IPS-NIHi7 (cell line): ENCODE data around the gene PRSS8.
"Not testable (repeated sequence)": the region's sequence is repeated elsewhere in the genome, so short reads cannot be mapped to it uniquely, and the experiment has no call there.

Experiments
- DNase-seq: peaks from one replicate; pipeline ENCODE4 v3.0.0; 2012; ENCODE audit warnings: mixed read lengths; ENCODE audit errors: extremely low spot score

The PRSS8 gene

GRCh38 chr16:31105677-31106213 lies 29.8 kb downstream of the PRSS8 start:
- DNase-seq, result peak; percentile 84

- not testable (repeated sequence) for DNase-seq
These were observed 34.5 kb downstream of the PRSS8 start for GRCh38 chr16:31100876-31101641.

GRCh38 chr16:31099860-31100638 lies 35.5 kb downstream of the PRSS8 start:
- no peak for DNase-seq

GRCh38 chr16:31094424-31095120 lies 41.0 kb downstream of the PRSS8 start, which contains the start of gene VKORC1:
Gene VKORC1 (minus strand): TSS chr16:31094797. CDS start chr16:31094729, 68 bp downstream.
- peak; percentile 95 for DNase-seq

- no peak for DNase-seq
These were observed 41.5 kb downstream of the PRSS8 start for GRCh38 chr16:31094088-31094423.

GRCh38 chr16:31093132-31093703 lies 42.3 kb downstream of the PRSS8 start:
- DNase-seq, result peak; percentile 65

GRCh38 chr16:31092330-31092729 lies 43.2 kb downstream of the PRSS8 start:
- DNase-seq, result no peak

- no peak for DNase-seq
These were observed 45.0 kb downstream of the PRSS8 start for GRCh38 chr16:31090540-31090939.

GRCh38 chr16:31089199-31089598 lies 46.3 kb downstream of the PRSS8 start:
- DNase-seq, result no peak

GRCh38 chr16:31088459-31089183 lies 46.9 kb downstream of the PRSS8 start, which contains the start of gene PRSS53:
Gene PRSS53 (minus strand): TSS chr16:31088943. CDS start chr16:31088809, 134 bp downstream.
- no peak for DNase-seq

GRCh38 chr16:31087971-31088370 lies 47.6 kb downstream of the PRSS8 start:
- DNase-seq, result no peak

- no peak for DNase-seq
These were observed 48.0 kb downstream of the PRSS8 start for GRCh38 chr16:31087481-31087880.

GRCh38 chr16:31086629-31086906 lies 49.0 kb downstream of the PRSS8 start:
- DNase-seq, result no peak

- no peak for DNase-seq
These were observed 49.5 kb downstream of the PRSS8 start for GRCh38 chr16:31085873-31086628.

- DNase-seq, result no peak
These were observed 50.1 kb downstream of the PRSS8 start for GRCh38 chr16:31085411-31085810.

- DNase-seq, result no peak
These were observed 50.8 kb downstream of the PRSS8 start for GRCh38 chr16:31084584-31085302.

GRCh38 chr16:31083981-31084380 lies 51.5 kb downstream of the PRSS8 start:
- DNase-seq, result no peak

GRCh38 chr16:31083556-31083955 lies 52.0 kb downstream of the PRSS8 start:
- no peak for DNase-seq

GRCh38 chr16:31083081-31083480 lies 52.4 kb downstream of the PRSS8 start:
- DNase-seq, result no peak
